Calu3 (cell line): ENCODE results near the gene PRKAG2. TPM values are rescaled to one million over a fixed set of nuclear protein-coding genes. Genes with fewer than 3 reads are reported as not detected.

ENCODE experiments used
- BruUV-seq: library from RNA; stranded (reverse); fragments of 400-500 nt; replicated peaks from 2 replicates; lab custom pipeline; 2021; lab: Mats Ljungman, UMichigan
- CTCF ChIA-PET: fragments of 300-600 bp; sonication (Branson Sonifier 250); formaldehyde crosslinking; loops from one replicate; lab custom pipeline; 2022; ENCODE audit warnings: antibody characterized with exemption; lab: Charles Lee
- DNase-seq: peaks from one replicate; pipeline ENCODE4 v3.0.0; 2022
- H3K27ac Mint-ChIP-seq: one replicate; pipeline ENCODE4 v1.8.0; 2022; ENCODE audit warnings: mixed read lengths; ENCODE audit not compliant: unreplicated experiment
- H3K27me3 Mint-ChIP-seq: one replicate; pipeline ENCODE4 v1.8.0; 2022; ENCODE audit warnings: mixed read lengths; ENCODE audit not compliant: unreplicated experiment
- H3K36me3 Mint-ChIP-seq: one replicate; pipeline ENCODE4 v1.8.0; 2022; ENCODE audit warnings: mild to moderate bottlenecking, moderate library complexity, mixed read lengths; ENCODE audit not compliant: insufficient read depth, unreplicated experiment
- H3K4me1 Mint-ChIP-seq: one replicate; pipeline ENCODE4 v1.8.0; 2022; ENCODE audit warnings: mild to moderate bottlenecking, low read depth, mixed read lengths; ENCODE audit not compliant: unreplicated experiment
- H3K4me3 Mint-ChIP-seq: one replicate; pipeline ENCODE4 v1.8.0; 2022; ENCODE audit warnings: mild to moderate bottlenecking, low read depth, moderate library complexity, mixed read lengths; ENCODE audit not compliant: unreplicated experiment
- H3K9me3 Mint-ChIP-seq: one replicate; pipeline ENCODE4 v1.8.0; 2022; ENCODE audit warnings: low read depth, mixed read lengths; ENCODE audit not compliant: unreplicated experiment
- CTCF ChIP-seq: fragments of 200-600 bp; IDR thresholded peaks from one replicate; pipeline ENCODE4 v1.8.0; 2022; ENCODE audit warnings: antibody characterized with exemption; ENCODE audit not compliant: unreplicated experiment
- intact Hi-C: fragments of 100-400 bp; cut with micrococcal nuclease; formaldehyde crosslinking; loops from one replicate; pipeline ENCODE4 v1.10.0; 2022; ENCODE audit not compliant: unreplicated experiment
- total RNA-seq: library from RNA; stranded (reverse); gene quantifications from 2 replicates; pipeline ENCODE4 v1.2.3, GENCODE V29; 2022

PRKAG2 gene
- total RNA-seq, 1 experiment from 2014 or later, result 22.4 TPM

- peaks cover 13% of the 10 kb centered on the region for H3K36me3 Mint-ChIP-seq
- CTCF ChIA-PET, result interaction anchor here (0.6 kb wide), 1 partner anchor 51 kb away, joined by 5 read pairs; no protein-coding TSS in a partner anchor
- no peak for DNase-seq
- TF ChIP-seq CTCF, result no peak
- intact Hi-C loops, result loop anchor here (10.0 kb wide), 1 partner anchor 47 kb away; no protein-coding TSS in a partner anchor
- H3K27me3 Mint-ChIP-seq, result no peaks in the 10 kb centered on the region
- peaks cover 47% of the 10 kb centered on the region for H3K4me1 Mint-ChIP-seq
- BruUV-seq, result no TSS peak
- H3K9me3 Mint-ChIP-seq, result no peaks in the 10 kb centered on the region
- H3K4me3 Mint-ChIP-seq, result no peak overlapping the region
- H3K27ac Mint-ChIP-seq, result no peak overlapping the region
These were observed 365.0 kb downstream of the PRKAG2 start for GRCh38 chr7:151511946-151512345.

GRCh38 chr7:151511270-151511669, 365.6 kb downstream of the PRKAG2 start:
- H3K4me1 Mint-ChIP-seq, result peaks cover 44% of the 10 kb centered on the region
- H3K27me3 Mint-ChIP-seq, result no peaks in the 10 kb centered on the region
- CTCF ChIA-PET, result interaction anchor here (0.6 to 0.7 kb wide), 2 partner anchors 52 to 1040 kb away, joined by 3 to 5 read pairs; no protein-coding TSS in a partner anchor
- peaks cover 8% of the 10 kb centered on the region for H3K36me3 Mint-ChIP-seq
- intact Hi-C loops, result loop anchor here (10.0 kb wide), 1 partner anchor 46 kb away; no protein-coding TSS in a partner anchor
- BruUV-seq, result no TSS peak
- no peak for DNase-seq
- TF ChIP-seq CTCF, result no peak
- H3K9me3 Mint-ChIP-seq, result no peaks in the 10 kb centered on the region
- no peak overlapping the region for H3K27ac Mint-ChIP-seq
- no peak overlapping the region for H3K4me3 Mint-ChIP-seq

GRCh38 chr7:151509670-151510333, 367.1 kb downstream of the PRKAG2 start:
- H3K4me1 Mint-ChIP-seq, result peaks cover 29% of the 10 kb centered on the region
- CTCF ChIA-PET, result interaction anchor here (1.8 kb wide), 1 partner anchor 8 kb away, joined by 7 read pairs; no protein-coding TSS in a partner anchor
- no peak for TF ChIP-seq CTCF

GRCh38 chr7:151508991-151509390, 367.9 kb downstream of the PRKAG2 start:
- no peaks in the 10 kb centered on the region for H3K27me3 Mint-ChIP-seq
- peaks cover 4% of the 10 kb centered on the region for H3K36me3 Mint-ChIP-seq
- intact Hi-C loops, result no loop called here
- no peaks in the 10 kb centered on the region for H3K9me3 Mint-ChIP-seq
- BruUV-seq, result no TSS peak
- CTCF ChIA-PET, result interaction anchor here (1.8 kb wide), 1 partner anchor 9 kb away, joined by 7 read pairs; no protein-coding TSS in a partner anchor
- no peak for TF ChIP-seq CTCF
- DNase-seq, result no peak
- no peak overlapping the region for H3K4me3 Mint-ChIP-seq
- no peak overlapping the region for H3K27ac Mint-ChIP-seq
- peaks cover 29% of the 10 kb centered on the region for H3K4me1 Mint-ChIP-seq

More at GRCh38 chr7:151509670-151510333, 367.1 kb downstream of the PRKAG2 start:
- Mint-ChIP-seq H3K27ac (no peak overlapping the region), H3K36me3 (peaks cover 4% of the 10 kb centered on the region), H3K4me3 (no peak overlapping the region), H3K9me3 (no peaks in the 10 kb centered on the region), H3K27me3 (no peaks in the 10 kb centered on the region)
- no peak for DNase-seq
- BruUV-seq, result no TSS peak
- intact Hi-C loops, result loop anchor here (10.0 kb wide), 1 partner anchor 45 kb away; no protein-coding TSS in a partner anchor
